HG02571 (cell line): ENCODE data around the gene RCAN1.
"Not testable (repeated sequence)": the region's sequence is repeated elsewhere in the genome, so short reads cannot be mapped to it uniquely, and the experiment has no call there.

Source experiments
- ATAC-seq: cut with Tn5 transposase; IDR thresholded peaks from one replicate; pipeline ENCODE4 v1.9.1; 2021; ENCODE audit warnings: mild to moderate bottlenecking, moderate library complexity; ENCODE audit not compliant: unreplicated experiment

Gene RCAN1

GRCh38 chr21:34623516-34623915, 8.6 kb upstream of the RCAN1 start:
- ATAC-seq: no peak

GRCh38 chr21:34621434-34622350, 6.8 kb upstream of the RCAN1 start:
- no peak for ATAC-seq

- ATAC-seq: no peak
Observed at GRCh38 chr21:34619841-34620665, 5.1 kb upstream of the RCAN1 start.

GRCh38 chr21:34618941-34619340, 4.0 kb upstream of the RCAN1 start:
- ATAC-seq: no peak

GRCh38 chr21:34617753-34618339, 2.9 kb upstream of the RCAN1 start:
- ATAC-seq: no peak

GRCh38 chr21:34615487-34615814, 538 bp upstream of the RCAN1 start:
- peak; percentile 9 for ATAC-seq

- peak; percentile 4 for ATAC-seq
Observed at GRCh38 chr21:34613679-34614627, 960 bp downstream of the RCAN1 start.

- ATAC-seq: no peak
Observed at GRCh38 chr21:34612557-34612956, 2.4 kb downstream of the RCAN1 start.

GRCh38 chr21:34612056-34612455, 2.9 kb downstream of the RCAN1 start:
- no peak for ATAC-seq

- no peak for ATAC-seq
Observed at GRCh38 chr21:34611528-34611927, 3.4 kb downstream of the RCAN1 start.

GRCh38 chr21:34609933-34610549, 4.9 kb downstream of the RCAN1 start:
- no peak for ATAC-seq

- ATAC-seq: no peak
Observed at GRCh38 chr21:34609244-34609932, 5.5 kb downstream of the RCAN1 start.

- not testable (repeated sequence) for ATAC-seq
Observed at GRCh38 chr21:34607376-34607775, 7.5 kb downstream of the RCAN1 start.

- ATAC-seq: no peak
Observed at GRCh38 chr21:34606621-34607020, 8.3 kb downstream of the RCAN1 start.

- ATAC-seq: no peak
Observed at GRCh38 chr21:34606051-34606450, 8.9 kb downstream of the RCAN1 start.

- ATAC-seq: not testable (repeated sequence)
Observed at GRCh38 chr21:34604956-34605355, 10.0 kb downstream of the RCAN1 start.

GRCh38 chr21:34604556-34604955, 10.4 kb downstream of the RCAN1 start:
- ATAC-seq: no peak

- ATAC-seq: no peak
Observed at GRCh38 chr21:34603710-34604057, 11.2 kb downstream of the RCAN1 start.

- ATAC-seq: no peak
Observed at GRCh38 chr21:34603002-34603709, 11.8 kb downstream of the RCAN1 start.
